ENCODE measurements around the gene DCAF5. TPM values are rescaled to one million over a fixed set of nuclear protein-coding genes. Genes with fewer than 3 reads are reported as not detected.

DCAF5 gene
- polyA plus RNA-seq, 1 donor (not counting 4 experiments of a cell fraction or from before 2014, with no cell fraction given) = 29.5 TPM

GRCh38 chr14:69036757-69037506, 116.0 kb downstream of the DCAF5 start:
- Histone ChIP-seq H3K27ac (ENCODE audit: control insufficient read depth, insufficient read depth, low read length) (no peak overlapping the region), H3K9me3 (ENCODE audit: control insufficient read depth, low read depth, low read length) (no peaks in the 10 kb centered on the region), H4K20me1 (ENCODE audit: control insufficient read depth, extremely low read depth, insufficient read depth, low read length) (no peaks in the 10 kb centered on the region), H3K9ac (ENCODE audit: control insufficient read depth, extremely low read depth, insufficient read depth, low read length) (no peak overlapping the region), H3K79me2 (ENCODE audit: control insufficient read depth, insufficient read depth, low read length) (no peaks in the 10 kb centered on the region), H3K4me1 (ENCODE audit: control insufficient read depth, extremely low read depth, insufficient read depth, low read length) (peaks cover 14% of the 10 kb centered on the region), H2AFZ (ENCODE audit: control insufficient read depth, low read length) (no peak overlapping the region), H3K4me2 (ENCODE audit: control insufficient read depth, extremely low read depth, insufficient read depth, low read depth, low read length) (no peak overlapping the region), H3K36me3 (ENCODE audit: control insufficient read depth in 2 of 2, extremely low read depth in 1 of 2, insufficient read depth in 2 of 2, low read length in 2 of 2) (no peaks in the 10 kb centered on the region), H3K9me1 (ENCODE audit: control insufficient read depth, extremely low read depth, insufficient read depth, low read length) (no peaks in the 10 kb centered on the region), H3K4me3 (ENCODE audit: control insufficient read depth in 2 of 3, extremely low read depth in 1 of 3, insufficient read depth in 2 of 3, low read depth in 1 of 3, low read length in 3 of 3) (no peak overlapping the region), H3K27me3 (ENCODE audit: control insufficient read depth, extremely low read depth, insufficient read depth, low read length) (no peaks in the 10 kb centered on the region)
- no peak for FAIRE-seq
- dilution Hi-C loops (cut with MboI; ENCODE audit: extremely low pct_ligation_motif_present, low sequenced_read_pairs) = no loop called here
- TF ChIP-seq CTCF (optimal IDR thresholded peaks at IDR 0.05 in 1 of 3, IDR thresholded peaks at IDR 0.05 in 1 of 3, conservative IDR thresholded peaks at IDR 0.05 in 1 of 3; ENCODE audit: extremely low read depth in 1 of 3, insufficient read depth in 2 of 3, low read length in 3 of 3) = no peak
- TF ChIP-seq EZH2 (IDR thresholded peaks at IDR 0.05; ENCODE audit: low read length) = no peak
- no peak for DNase-seq (ENCODE audit: low read depth, low spot score)

GRCh38 chr14:69034612-69035262, 118.2 kb downstream of the DCAF5 start:
- DNase-seq (ENCODE audit: low read depth, low spot score) (no peak), FAIRE-seq (no peak)
- H3K9ac ChIP-seq (ENCODE audit: control insufficient read depth, extremely low read depth, insufficient read depth, low read length) = no peak overlapping the region
- no peak for TF ChIP-seq CTCF (optimal IDR thresholded peaks at IDR 0.05 in 1 of 3, IDR thresholded peaks at IDR 0.05 in 1 of 3, conservative IDR thresholded peaks at IDR 0.05 in 1 of 3; ENCODE audit: extremely low read depth in 1 of 3, insufficient read depth in 2 of 3, low read length in 3 of 3)
- no peak for TF ChIP-seq EZH2 (IDR thresholded peaks at IDR 0.05; ENCODE audit: low read length)
- H3K9me1 ChIP-seq (ENCODE audit: control insufficient read depth, extremely low read depth, insufficient read depth, low read length) = no peaks in the 10 kb centered on the region
- no peaks in the 10 kb centered on the region for H3K79me2 ChIP-seq (ENCODE audit: control insufficient read depth, insufficient read depth, low read length)
- H3K27me3 ChIP-seq (ENCODE audit: control insufficient read depth, extremely low read depth, insufficient read depth, low read length) = no peaks in the 10 kb centered on the region
- H3K4me2 ChIP-seq (ENCODE audit: control insufficient read depth, extremely low read depth, insufficient read depth, low read depth, low read length) = no peak overlapping the region
- peaks cover 12% of the 10 kb centered on the region for H3K4me1 ChIP-seq (ENCODE audit: control insufficient read depth, extremely low read depth, insufficient read depth, low read length)
- H3K9me3 ChIP-seq (ENCODE audit: control insufficient read depth, low read depth, low read length) = no peaks in the 10 kb centered on the region
- dilution Hi-C loops (cut with MboI; ENCODE audit: extremely low pct_ligation_motif_present, low sequenced_read_pairs) = no loop called here
- H3K27ac ChIP-seq (ENCODE audit: control insufficient read depth, insufficient read depth, low read length) = no peak overlapping the region
- H3K36me3 ChIP-seq (ENCODE audit: control insufficient read depth in 2 of 2, extremely low read depth in 1 of 2, insufficient read depth in 2 of 2, low read length in 2 of 2) = no peaks in the 10 kb centered on the region
- no peak overlapping the region for H2AFZ ChIP-seq (ENCODE audit: control insufficient read depth, low read length)
- no peak overlapping the region for H3K4me3 ChIP-seq (ENCODE audit: control insufficient read depth in 2 of 3, extremely low read depth in 1 of 3, insufficient read depth in 2 of 3, low read depth in 1 of 3, low read length in 3 of 3)
- H4K20me1 ChIP-seq (ENCODE audit: control insufficient read depth, extremely low read depth, insufficient read depth, low read length) = no peaks in the 10 kb centered on the region
